PC-9 (cell line): ENCODE results near the gene FILIP1. TPM values are rescaled to one million over a fixed set of nuclear protein-coding genes. Genes with fewer than 3 reads are reported as not detected.

Experiments used
- BruUV-seq: library from RNA; stranded (reverse); fragments of 400-500 nt; replicated peaks from 2 replicates; lab custom pipeline; 2021; lab: Mats Ljungman, UMichigan
- CTCF ChIA-PET: fragments of 300-600 bp; sonication (Branson Sonifier 250); formaldehyde crosslinking; loops from one replicate; lab custom pipeline; 2022; ENCODE audit warnings: antibody characterized with exemption; lab: Charles Lee
- POLR2A ChIA-PET: fragments of 300-600 bp; sonication (Branson Sonifier 250); formaldehyde crosslinking; loops from one replicate; lab custom pipeline; 2022; ENCODE audit warnings: antibody characterized with exemption; ENCODE audit not compliant: unreplicated experiment; lab: Charles Lee
- DNase-seq, 2 experiments: peaks; one replicate each; pipeline versions ENCODE4 v3.0.0 to v3.0.0-alpha.2; 2015 to 2022; ENCODE audit warnings: mixed read lengths in 1 of 2
- H2AFZ ChIP-seq: fragments of 200-600 bp; sonication (generic); 2 replicates; pipeline ENCODE4 v1.8.1; 2017; ENCODE audit warnings: antibody characterized with exemption
- H3F3A ChIP-seq: fragments of 200-600 bp; sonication (generic); 2 replicates; pipeline ENCODE4 v1.8.1; 2017; ENCODE audit warnings: antibody characterized with exemption, mild to moderate bottlenecking, low read depth; ENCODE audit not compliant: insufficient read depth
- H3K27ac ChIP-seq: fragments of 200-600 bp; sonication (generic); 2 replicates; pipeline ENCODE4 v1.6.1; 2016; ENCODE audit warnings: mixed run types
- H3K27me3 ChIP-seq: fragments of 200-600 bp; sonication (generic); 2 replicates; pipeline ENCODE4 v1.6.1; 2016; ENCODE audit warnings: low read depth, mixed run types; ENCODE audit not compliant: insufficient read depth
- H3K36me3 ChIP-seq: fragments of 200-600 bp; sonication (generic); 2 replicates; pipeline ENCODE4 v1.6.1; 2016; ENCODE audit warnings: low read depth, mixed run types
- H3K4me1 ChIP-seq: fragments of 200-600 bp; sonication (generic); replicated peaks from 2 replicates; pipeline ENCODE4 v1.6.1; 2016; ENCODE audit warnings: mixed run types; ENCODE audit not compliant: insufficient read depth
- H3K4me2 ChIP-seq: fragments of 200-600 bp; sonication (generic); 2 replicates; pipeline ENCODE4 v1.6.1; 2017; ENCODE audit warnings: mixed run types
- H3K4me3 ChIP-seq: fragments of 200-600 bp; sonication (generic); 2 replicates; pipeline ENCODE4 v1.6.1; 2016; ENCODE audit warnings: mixed run types
- H3K79me2 ChIP-seq: fragments of 200-600 bp; sonication (generic); 2 replicates; pipeline ENCODE4 v1.6.1; 2017; ENCODE audit warnings: low read depth, mixed run types
- H3K9me2 ChIP-seq: fragments of 200-600 bp; sonication (generic); 2 replicates; pipeline ENCODE4 v1.8.1; 2017; ENCODE audit warnings: mild to moderate bottlenecking; ENCODE audit not compliant: insufficient read depth
- H3K9me3 ChIP-seq: fragments of 200-600 bp; sonication (generic); 2 replicates; pipeline ENCODE4 v1.8.1; 2016; ENCODE audit warnings: low read depth; ENCODE audit not compliant: insufficient read depth
- H4K20me1 ChIP-seq: fragments of 200-600 bp; sonication (generic); 2 replicates; pipeline ENCODE4 v1.8.1; 2017; ENCODE audit not compliant: insufficient read depth
- EZH2 ChIP-seq: fragments of 200-600 bp; sonication (generic); IDR thresholded peaks from 2 replicates; pipeline ENCODE4 v1.8.0; 2017; ENCODE audit warnings: antibody characterized with exemption, low read depth
- intact Hi-C: fragments of 100-400 bp; cut with micrococcal nuclease; formaldehyde crosslinking; loops from one replicate; pipeline ENCODE4 v1.10.0; 2022; ENCODE audit not compliant: unreplicated experiment
- total RNA-seq: library from RNA; stranded (reverse); gene quantifications from 2 replicates; pipeline ENCODE4 v1.2.3, GENCODE V29; 2021
- TF ChIP-seq, protein P1 (sequence below): fragments of 200-600 bp; sonication (generic); conservative IDR thresholded peaks from 2 replicates; pipeline ENCODE4 v1.6.1; 2017; ENCODE audit warnings: mixed run types, antibody characterized with exemption, mild to moderate bottlenecking, moderate library complexity

Gene FILIP1
- total RNA-seq, 1 experiment from 2014 or later, result 0.15 TPM

DNA sequence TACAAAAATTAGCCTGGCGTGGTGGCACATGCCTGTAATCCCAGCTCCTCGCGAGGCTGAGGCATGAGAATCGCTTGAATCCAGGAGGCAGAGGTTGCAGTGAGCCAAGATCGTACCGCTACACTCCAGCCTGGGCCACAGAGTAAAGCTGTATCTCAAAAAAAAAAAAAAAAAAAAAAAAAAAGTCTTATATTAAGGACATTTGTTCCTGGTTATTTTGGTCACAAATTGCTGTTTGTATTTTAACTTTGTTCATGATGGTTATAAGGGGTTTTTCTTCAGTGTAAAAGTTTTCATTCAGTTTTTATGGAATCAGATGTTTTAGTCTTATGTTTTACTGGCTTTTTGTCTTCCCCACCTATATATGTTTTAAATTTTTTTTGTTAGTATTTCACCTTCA lies 13.9 kb downstream of the FILIP1 start:
- no peaks in the 10 kb centered on the region for H3K4me1 ChIP-seq
- no peaks in the 10 kb centered on the region for H4K20me1 ChIP-seq
- H3F3A ChIP-seq, result no peaks in the 10 kb centered on the region
- no peak overlapping the region for H3K4me2 ChIP-seq
- H3K9me3 ChIP-seq, result no peaks in the 10 kb centered on the region
- intact Hi-C loops, result no loop called here
- H3K27me3 ChIP-seq, result no peaks in the 10 kb centered on the region
- TF ChIP-seq EZH2, result no peak
- TF ChIP-seq, protein P1, sequence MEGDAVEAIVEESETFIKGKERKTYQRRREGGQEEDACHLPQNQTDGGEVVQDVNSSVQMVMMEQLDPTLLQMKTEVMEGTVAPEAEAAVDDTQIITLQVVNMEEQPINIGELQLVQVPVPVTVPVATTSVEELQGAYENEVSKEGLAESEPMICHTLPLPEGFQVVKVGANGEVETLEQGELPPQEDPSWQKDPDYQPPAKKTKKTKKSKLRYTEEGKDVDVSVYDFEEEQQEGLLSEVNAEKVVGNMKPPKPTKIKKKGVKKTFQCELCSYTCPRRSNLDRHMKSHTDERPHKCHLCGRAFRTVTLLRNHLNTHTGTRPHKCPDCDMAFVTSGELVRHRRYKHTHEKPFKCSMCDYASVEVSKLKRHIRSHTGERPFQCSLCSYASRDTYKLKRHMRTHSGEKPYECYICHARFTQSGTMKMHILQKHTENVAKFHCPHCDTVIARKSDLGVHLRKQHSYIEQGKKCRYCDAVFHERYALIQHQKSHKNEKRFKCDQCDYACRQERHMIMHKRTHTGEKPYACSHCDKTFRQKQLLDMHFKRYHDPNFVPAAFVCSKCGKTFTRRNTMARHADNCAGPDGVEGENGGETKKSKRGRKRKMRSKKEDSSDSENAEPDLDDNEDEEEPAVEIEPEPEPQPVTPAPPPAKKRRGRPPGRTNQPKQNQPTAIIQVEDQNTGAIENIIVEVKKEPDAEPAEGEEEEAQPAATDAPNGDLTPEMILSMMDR, result no peak
- no peaks in the 10 kb centered on the region for H3K79me2 ChIP-seq
- H3K27ac ChIP-seq, result no peak overlapping the region
- no peaks in the 10 kb centered on the region for H3K36me3 ChIP-seq
- no TSS peak for BruUV-seq
- no peaks in the 10 kb centered on the region for H3K9me2 ChIP-seq
- no peak overlapping the region for H3K4me3 ChIP-seq
- H2AFZ ChIP-seq, result no peak overlapping the region
- no peak for DNase-seq
- POLR2A ChIA-PET, result no interaction called here
- CTCF ChIA-PET, result no interaction called here

DNA sequence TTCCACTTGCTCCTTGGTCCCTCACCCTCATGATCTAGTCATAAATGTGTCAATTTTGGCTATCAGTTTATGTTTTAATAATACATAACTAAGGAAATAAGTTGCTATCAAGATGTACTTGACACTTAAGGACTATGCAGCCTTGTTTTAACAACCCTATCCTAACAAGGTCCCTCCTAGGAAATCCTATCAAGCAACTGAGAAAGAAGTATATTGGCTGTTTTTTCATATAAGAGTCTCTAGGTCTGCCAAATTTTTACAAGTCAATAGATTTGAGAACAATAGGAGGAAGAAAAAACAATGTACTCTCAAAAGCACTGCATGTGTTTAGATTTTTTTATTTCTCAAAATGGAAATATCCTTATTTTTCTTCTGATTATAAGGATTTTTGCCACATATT lies 14.7 kb downstream of the FILIP1 start:
- H3K27ac ChIP-seq, result no peak overlapping the region
- H3K79me2 ChIP-seq, result no peaks in the 10 kb centered on the region
- H3K4me2 ChIP-seq, result no peak overlapping the region
- H3K9me3 ChIP-seq, result no peaks in the 10 kb centered on the region
- no peak overlapping the region for H3K4me3 ChIP-seq
- BruUV-seq, result no TSS peak
- DNase-seq, result no peak
- POLR2A ChIA-PET, result no interaction called here
- TF ChIP-seq EZH2, result no peak
- TF ChIP-seq, protein P1, result no peak
- intact Hi-C loops, result no loop called here
- no peaks in the 10 kb centered on the region for H4K20me1 ChIP-seq
- no peaks in the 10 kb centered on the region for H3K9me2 ChIP-seq
- no peak overlapping the region for H2AFZ ChIP-seq
- H3K4me1 ChIP-seq, result no peaks in the 10 kb centered on the region
- no peaks in the 10 kb centered on the region for H3F3A ChIP-seq
- H3K36me3 ChIP-seq, result no peaks in the 10 kb centered on the region
- CTCF ChIA-PET, result no interaction called here
- H3K27me3 ChIP-seq, result no peaks in the 10 kb centered on the region

DNA sequence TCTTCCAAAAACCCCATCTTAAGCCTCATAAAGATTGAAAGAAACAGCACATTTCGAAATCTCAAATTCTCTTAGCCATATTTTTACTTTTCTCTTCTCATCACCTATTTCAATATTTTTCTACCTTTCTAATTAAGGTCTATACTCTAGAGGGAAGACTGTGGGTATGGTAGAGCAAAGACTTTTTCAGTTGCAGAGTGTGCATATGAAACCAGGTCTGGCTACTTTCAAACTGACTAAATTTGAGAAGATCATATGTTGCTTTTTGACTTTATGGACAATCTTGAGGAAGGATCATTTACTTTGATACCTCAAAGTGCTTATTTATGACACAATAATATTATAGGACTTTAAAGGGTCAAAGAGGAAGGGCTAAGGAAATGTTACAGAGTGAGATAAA lies 20.7 kb downstream of the FILIP1 start:
- no peak for TF ChIP-seq EZH2
- TF ChIP-seq, protein P1, result no peak
- intact Hi-C loops, result no loop called here

More for the DNA sequence above, 20.7 kb downstream of the FILIP1 start:
- POLR2A ChIA-PET, result no interaction called here
- no peaks in the 10 kb centered on the region for H3K9me3 ChIP-seq
- H2AFZ ChIP-seq, result no peak overlapping the region
- no peak overlapping the region for H3K27ac ChIP-seq
- no peak for DNase-seq
- H3K4me2 ChIP-seq, result no peak overlapping the region
- BruUV-seq, result no TSS peak
- no peaks in the 10 kb centered on the region for H3K79me2 ChIP-seq
- CTCF ChIA-PET, result no interaction called here
- no peaks in the 10 kb centered on the region for H3F3A ChIP-seq
- H3K36me3 ChIP-seq, result no peaks in the 10 kb centered on the region
- no peaks in the 10 kb centered on the region for H3K27me3 ChIP-seq
- no peaks in the 10 kb centered on the region for H3K9me2 ChIP-seq
- H3K4me1 ChIP-seq, result no peaks in the 10 kb centered on the region
- H3K4me3 ChIP-seq, result no peak overlapping the region
- H4K20me1 ChIP-seq, result no peaks in the 10 kb centered on the region
